ENCODE data around the gene KBTBD4. TPM values are rescaled to one million over a fixed set of nuclear protein-coding genes. Genes with fewer than 3 reads are reported as not detected.
"Not testable (repeated sequence)": the region's sequence is repeated elsewhere in the genome, so short reads cannot be mapped to it uniquely, and the experiment has no call there.

Gene KBTBD4
- total RNA-seq, 4 donors from 2014 or later: 9.7 to 36.3 (median 18.5) TPM

DNA sequence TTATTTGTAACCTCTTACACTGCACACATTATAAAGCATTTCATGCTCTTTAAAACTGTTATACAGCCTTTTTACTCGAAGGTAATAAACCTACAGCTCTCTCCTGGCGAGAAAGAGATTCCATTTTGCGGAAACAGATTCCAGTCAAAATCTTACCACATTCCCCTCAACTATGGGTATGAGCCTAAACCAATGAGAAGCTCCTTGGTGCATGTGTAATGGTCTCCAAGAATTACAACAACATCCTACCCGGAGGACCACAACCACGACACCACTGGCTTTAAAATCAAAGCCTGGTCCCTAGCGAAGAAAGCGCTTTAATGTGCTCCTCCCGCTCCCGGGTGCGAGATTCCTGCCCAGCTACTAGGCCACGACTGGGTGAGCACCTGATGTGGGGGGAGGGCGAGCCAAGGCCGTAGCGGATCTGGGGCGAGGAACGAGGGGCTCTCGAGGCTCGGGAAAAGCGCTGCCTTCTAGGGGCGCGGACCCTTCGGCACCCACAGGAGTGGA is 26.7 kb downstream of the KBTBD4 start:
- H3K27me3 ChIP-seq: no peaks in the 10 kb centered on the region

DNA sequence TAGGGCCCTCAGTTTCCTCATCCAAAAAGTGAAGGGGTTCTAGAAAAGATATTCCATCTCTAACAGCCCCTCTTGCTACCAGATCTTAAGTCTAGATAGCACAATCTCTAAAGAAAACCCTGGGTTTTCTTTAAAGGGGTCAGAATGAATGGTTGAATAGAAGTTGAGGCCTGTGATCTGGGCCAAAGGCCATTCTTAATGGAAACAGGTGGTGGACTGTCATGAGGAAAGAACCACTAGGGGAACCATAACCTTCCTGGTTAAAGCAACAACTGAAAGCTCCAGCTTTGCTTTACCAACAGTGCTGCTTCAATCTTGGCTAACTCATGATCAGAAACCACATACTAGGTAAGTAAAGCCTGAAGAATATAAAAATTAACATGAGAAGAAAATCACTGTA is 27.7 kb downstream of the KBTBD4 start:
- H3K4me3 ChIP-seq: peak overlapping the region in 1 of 2 donors; percentile 94
- no peaks in the 10 kb centered on the region for H3K36me3 ChIP-seq
- H3K27ac ChIP-seq: peak overlapping the region in 1 of 2 donors; percentile 91
- H3K4me1 ChIP-seq: peaks cover 0 to 9% of the 10 kb centered on the region in 2 donors
- no peaks in the 10 kb centered on the region for H3K9me3 ChIP-seq
- no peak for TF ChIP-seq POLR2A (IDR thresholded peaks at IDR 0.05)
- TF ChIP-seq, protein P1, sequence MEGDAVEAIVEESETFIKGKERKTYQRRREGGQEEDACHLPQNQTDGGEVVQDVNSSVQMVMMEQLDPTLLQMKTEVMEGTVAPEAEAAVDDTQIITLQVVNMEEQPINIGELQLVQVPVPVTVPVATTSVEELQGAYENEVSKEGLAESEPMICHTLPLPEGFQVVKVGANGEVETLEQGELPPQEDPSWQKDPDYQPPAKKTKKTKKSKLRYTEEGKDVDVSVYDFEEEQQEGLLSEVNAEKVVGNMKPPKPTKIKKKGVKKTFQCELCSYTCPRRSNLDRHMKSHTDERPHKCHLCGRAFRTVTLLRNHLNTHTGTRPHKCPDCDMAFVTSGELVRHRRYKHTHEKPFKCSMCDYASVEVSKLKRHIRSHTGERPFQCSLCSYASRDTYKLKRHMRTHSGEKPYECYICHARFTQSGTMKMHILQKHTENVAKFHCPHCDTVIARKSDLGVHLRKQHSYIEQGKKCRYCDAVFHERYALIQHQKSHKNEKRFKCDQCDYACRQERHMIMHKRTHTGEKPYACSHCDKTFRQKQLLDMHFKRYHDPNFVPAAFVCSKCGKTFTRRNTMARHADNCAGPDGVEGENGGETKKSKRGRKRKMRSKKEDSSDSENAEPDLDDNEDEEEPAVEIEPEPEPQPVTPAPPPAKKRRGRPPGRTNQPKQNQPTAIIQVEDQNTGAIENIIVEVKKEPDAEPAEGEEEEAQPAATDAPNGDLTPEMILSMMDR (IDR thresholded peaks at IDR 0.05): no peak
- no peak for DNase-seq
- intact Hi-C loops (cut with DNase I; ENCODE audit: low total_unique reads): no loop called here
- H3K27me3 ChIP-seq: no peaks in the 10 kb centered on the region

More for the DNA sequence above, 26.7 kb downstream of the KBTBD4 start:
- intact Hi-C loops (cut with DNase I; ENCODE audit: low total_unique reads): no loop called here
- Histone ChIP-seq H3K36me3 (no peaks in the 10 kb centered on the region), H3K27ac (peak overlapping the region; percentile 91 to 93), H3K4me3 (peak overlapping the region; percentile 77 to 94), H3K9me3 (no peaks in the 10 kb centered on the region), H3K4me1 (peaks cover 0 to 9% of the 10 kb centered on the region in 2 donors)
- peak in 1 of 2 donors; percentile 25 for DNase-seq
- TF ChIP-seq POLR2A (IDR thresholded peaks at IDR 0.05): no peak
- TF ChIP-seq, protein P1 (IDR thresholded peaks at IDR 0.05): no peak

DNA sequence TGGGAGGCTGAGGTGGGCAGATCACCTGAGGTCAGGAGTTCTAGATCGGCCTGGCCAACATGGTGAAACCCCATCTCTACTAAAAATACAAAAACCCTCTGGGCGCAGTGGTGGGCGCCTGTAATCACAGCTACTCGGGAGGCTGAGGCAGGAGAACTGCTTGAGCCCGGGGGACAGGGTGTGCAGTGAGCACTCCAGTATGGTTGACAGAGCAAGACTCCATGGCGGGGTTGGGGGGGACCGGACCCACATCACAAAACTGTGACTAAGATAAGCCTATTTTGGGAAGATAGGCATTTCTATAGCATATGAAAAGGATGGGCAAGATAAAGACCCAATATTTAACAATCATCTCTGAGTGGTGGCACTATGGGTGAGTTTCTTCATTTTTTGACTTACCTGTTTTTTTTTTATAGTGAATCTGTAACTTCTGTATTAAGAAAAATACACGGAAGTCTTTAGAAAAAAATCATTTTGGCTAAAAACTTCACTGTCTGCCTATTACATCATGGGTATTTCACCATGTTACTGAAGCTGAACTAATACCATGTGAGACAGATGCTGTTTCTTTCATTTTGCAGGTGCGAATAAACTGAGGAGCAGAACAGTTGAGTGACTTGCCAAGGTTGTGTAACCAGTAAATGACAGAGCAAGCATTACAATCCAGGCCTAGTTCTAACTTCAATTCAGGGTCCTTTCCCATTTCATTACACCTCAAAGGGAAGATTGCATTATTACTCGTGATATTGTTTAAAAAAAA is 28.3 kb downstream of the KBTBD4 start:
- H3K27ac ChIP-seq: no peak overlapping the region
- intact Hi-C loops (cut with DNase I; ENCODE audit: low total_unique reads): no loop called here
- no peaks in the 10 kb centered on the region for H3K9me3 ChIP-seq
- H3K27me3 ChIP-seq: no peaks in the 10 kb centered on the region
- no peaks in the 10 kb centered on the region for H3K36me3 ChIP-seq
- DNase-seq: no peak
- H3K4me3 ChIP-seq: peak overlapping the region in 1 of 2 donors; percentile 94
- no peak for TF ChIP-seq POLR2A (IDR thresholded peaks at IDR 0.05)
- TF ChIP-seq, protein P1 (IDR thresholded peaks at IDR 0.05): no peak
- peaks cover 0 to 9% of the 10 kb centered on the region in 2 donors for H3K4me1 ChIP-seq

DNA sequence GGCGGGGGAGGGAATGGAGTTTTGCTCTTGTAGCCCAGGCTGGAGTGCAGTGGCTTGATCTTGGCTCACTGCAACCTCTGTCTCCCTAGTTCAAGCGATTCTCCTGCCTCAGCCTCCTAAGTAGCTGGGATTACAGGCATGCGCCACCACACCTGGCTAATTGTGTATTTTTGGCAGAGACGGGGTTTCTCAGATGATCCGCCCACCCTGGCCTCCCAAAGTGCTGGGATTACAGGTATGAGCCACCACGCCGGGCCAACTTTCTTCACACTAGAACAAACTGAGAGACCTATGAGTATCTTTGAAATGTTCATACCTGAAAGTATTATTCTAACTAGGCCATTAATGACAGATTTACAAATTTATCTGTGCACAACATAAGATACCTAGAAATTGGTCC is 32.5 kb downstream of the KBTBD4 start:
- H3K9me3 ChIP-seq; H3K36me3 ChIP-seq; H3K27ac ChIP-seq; H3K4me1 ChIP-seq; intact Hi-C loops (cut with DNase I; ENCODE audit: low total_unique reads); H3K4me3 ChIP-seq; H3K27me3 ChIP-seq; DNase-seq: not testable (repeated sequence)

DNA sequence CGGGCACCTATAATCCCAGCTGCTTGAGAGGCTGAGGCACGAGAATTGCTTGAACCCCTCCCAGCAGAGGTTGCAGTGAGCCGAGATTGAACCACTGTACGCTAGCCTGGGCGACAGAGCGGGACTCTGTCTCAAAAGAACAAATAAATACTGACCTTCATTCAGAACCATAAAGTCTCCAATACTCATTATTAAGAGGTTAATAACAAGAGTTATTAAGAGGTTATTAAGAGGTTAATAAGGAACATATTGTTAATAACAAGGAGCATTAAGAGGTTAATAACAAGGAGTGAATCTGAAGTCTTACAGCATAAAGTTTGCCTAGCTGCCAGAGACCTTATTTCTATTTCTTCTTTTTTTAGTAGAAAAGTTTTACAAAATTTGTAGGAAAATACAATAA is 33.5 kb downstream of the KBTBD4 start:
- no peak for DNase-seq
- intact Hi-C loops (cut with DNase I; ENCODE audit: low total_unique reads): no loop called here
- H3K9me3 ChIP-seq: no peaks in the 10 kb centered on the region
- no peaks in the 10 kb centered on the region for H3K36me3 ChIP-seq
- H3K4me3 ChIP-seq: no peak overlapping the region
- TF ChIP-seq, protein P1 (IDR thresholded peaks at IDR 0.05): no peak
- TF ChIP-seq POLR2A (IDR thresholded peaks at IDR 0.05): no peak
- no peak overlapping the region for H3K27ac ChIP-seq
- peaks cover 0 to 5% of the 10 kb centered on the region in 2 donors for H3K4me1 ChIP-seq
- no peaks in the 10 kb centered on the region for H3K27me3 ChIP-seq
